Peyer's patch (tissue), 4 donors: ENCODE results near the gene CYP26A1. TPM values are rescaled to one million over a fixed set of nuclear protein-coding genes. Genes with fewer than 3 reads are reported as not detected.

ENCODE experiments used
- DNase-seq, 3 donors: peaks; one replicate each; pipeline ENCODE4 v3.0.0-alpha.2; 2017 to 2019
- H3K27ac ChIP-seq, 4 donors: fragments of 200-600 bp; sonication (generic); one replicate each; pipeline ENCODE4 v1.5.1; 2016 to 2019
- H3K27me3 ChIP-seq, 2 donors: fragments of 200-600 bp; sonication (generic); one replicate each; pipeline ENCODE4 v1.5.1; 2019
- H3K36me3 ChIP-seq, 3 donors: fragments of 200-600 bp; sonication (generic); one replicate each; pipeline ENCODE4 v1.5.1; 2016 to 2019
- H3K4me1 ChIP-seq, 4 donors: fragments of 200-600 bp; sonication (generic); one replicate each; pipeline ENCODE4 v1.5.1; 2016 to 2019
- H3K4me3 ChIP-seq, 4 donors: fragments of 200-600 bp; sonication (generic); 1 replicate in 3 of 4; 2 replicates in 1 of 4; pipeline ENCODE4 v1.5.1; 2016 to 2019; ENCODE audit warnings: mild to moderate bottlenecking in 1 of 4
- H3K9me3 ChIP-seq, 4 donors: fragments of 200-600 bp; sonication (generic); one replicate each; pipeline ENCODE4 v1.5.1; 2016 to 2019; ENCODE audit warnings: mild to moderate bottlenecking in 1 of 4
- POLR2A ChIP-seq, 2 donors: fragments of 450-650 bp; IDR thresholded peaks; one replicate each; pipeline ENCODE4 v1.5.1; 2017; ENCODE audit warnings: antibody characterized with exemption in 2 of 2, mild to moderate bottlenecking in 2 of 2, moderate library complexity in 2 of 2
- total RNA-seq, 4 donors: library from RNA; depleted of rRNA; stranded (reverse); fragments of >200 nt; gene quantifications; one replicate each; pipeline ENCODE4 v1.1.0, GENCODE V29; 2016
- TF ChIP-seq, protein P1 (sequence below), 6 experiments: fragments of 450-650 bp in 4 of 6; fragments of 200-600 bp in 2 of 6; sonication (generic) in 1 of 6; IDR thresholded peaks; one replicate each; pipeline ENCODE4 v1.5.1; 2017 to 2019; ENCODE audit warnings: antibody characterized with exemption in 6 of 6, mild to moderate bottlenecking in 3 of 6, moderate library complexity in 1 of 6

The CYP26A1 gene
- total RNA-seq, 4 donors from 2014 or later, result not detected

GRCh38 chr10:93070378-93071176, 3.1 kb upstream of the CYP26A1 start:
- TF ChIP-seq, protein P1, sequence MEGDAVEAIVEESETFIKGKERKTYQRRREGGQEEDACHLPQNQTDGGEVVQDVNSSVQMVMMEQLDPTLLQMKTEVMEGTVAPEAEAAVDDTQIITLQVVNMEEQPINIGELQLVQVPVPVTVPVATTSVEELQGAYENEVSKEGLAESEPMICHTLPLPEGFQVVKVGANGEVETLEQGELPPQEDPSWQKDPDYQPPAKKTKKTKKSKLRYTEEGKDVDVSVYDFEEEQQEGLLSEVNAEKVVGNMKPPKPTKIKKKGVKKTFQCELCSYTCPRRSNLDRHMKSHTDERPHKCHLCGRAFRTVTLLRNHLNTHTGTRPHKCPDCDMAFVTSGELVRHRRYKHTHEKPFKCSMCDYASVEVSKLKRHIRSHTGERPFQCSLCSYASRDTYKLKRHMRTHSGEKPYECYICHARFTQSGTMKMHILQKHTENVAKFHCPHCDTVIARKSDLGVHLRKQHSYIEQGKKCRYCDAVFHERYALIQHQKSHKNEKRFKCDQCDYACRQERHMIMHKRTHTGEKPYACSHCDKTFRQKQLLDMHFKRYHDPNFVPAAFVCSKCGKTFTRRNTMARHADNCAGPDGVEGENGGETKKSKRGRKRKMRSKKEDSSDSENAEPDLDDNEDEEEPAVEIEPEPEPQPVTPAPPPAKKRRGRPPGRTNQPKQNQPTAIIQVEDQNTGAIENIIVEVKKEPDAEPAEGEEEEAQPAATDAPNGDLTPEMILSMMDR (IDR thresholded peaks at IDR 0.05), result no peak
- TF ChIP-seq POLR2A (IDR thresholded peaks at IDR 0.05), result no peak
- Histone ChIP-seq H3K9me3 (no peaks in the 10 kb centered on the region), H3K27me3 (peaks cover 0 to 45% of the 10 kb centered on the region in 2 donors), H3K27ac (no peak overlapping the region), H3K4me1 (peaks cover 0 to 50% (median 16%) of the 10 kb centered on the region in 4 donors), H3K4me3 (no peak overlapping the region), H3K36me3 (no peaks in the 10 kb centered on the region)
- no peak for DNase-seq

- H3K27me3 ChIP-seq, result peaks cover 0 to 40% of the 10 kb centered on the region in 2 donors
Observed at GRCh38 chr10:93071177-93071472, 2.6 kb upstream of the CYP26A1 start.

GRCh38 chr10:93071674-93072224, 1.9 kb upstream of the CYP26A1 start:
- peaks cover 0 to 43% (median 16%) of the 10 kb centered on the region in 4 donors for H3K4me1 ChIP-seq

More at GRCh38 chr10:93071177-93071472, 2.6 kb upstream of the CYP26A1 start:
- TF ChIP-seq, protein P1 (IDR thresholded peaks at IDR 0.05), result no peak
- H3K9me3 ChIP-seq, result no peaks in the 10 kb centered on the region
- no peak overlapping the region for H3K4me3 ChIP-seq
- H3K27ac ChIP-seq, result no peak overlapping the region
- no peak for DNase-seq
- peaks cover 0 to 45% (median 16%) of the 10 kb centered on the region in 4 donors for H3K4me1 ChIP-seq
- H3K36me3 ChIP-seq, result no peaks in the 10 kb centered on the region

DNA sequence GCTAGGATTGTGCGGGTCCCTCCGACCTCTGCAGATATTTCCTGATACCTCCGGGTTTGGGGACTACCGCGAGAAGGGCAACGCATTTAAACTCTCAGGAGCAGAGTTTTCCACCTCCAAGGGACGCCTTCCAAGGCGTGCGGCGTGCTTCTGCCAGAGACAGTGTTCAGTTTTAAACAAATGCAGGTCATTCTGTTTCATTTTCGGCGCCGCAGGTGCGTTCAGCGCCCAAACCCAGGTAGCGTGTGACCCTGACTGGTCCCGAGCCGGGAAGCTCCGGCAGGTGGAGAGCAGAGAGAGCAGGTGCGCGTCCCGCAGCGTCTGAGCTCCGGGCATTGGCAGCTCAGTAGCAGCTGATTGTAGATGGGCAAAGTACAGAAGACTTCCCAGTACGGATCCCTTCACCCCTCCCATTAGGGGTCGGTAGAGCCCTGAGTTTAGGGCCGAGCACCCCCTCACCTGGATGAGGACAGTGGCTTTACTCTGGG, 1.4 kb upstream of the CYP26A1 start:
- peak overlapping the region in 3 of 4 donors; percentile 22 to 51 (median 41) for H3K4me3 ChIP-seq

More at GRCh38 chr10:93071674-93072224, 1.9 kb upstream of the CYP26A1 start:
- Histone ChIP-seq H3K27me3 (peaks cover 0 to 40% of the 10 kb centered on the region in 2 donors), H3K27ac (no peak overlapping the region), H3K9me3 (no peaks in the 10 kb centered on the region), H3K36me3 (no peaks in the 10 kb centered on the region), H3K4me3 (peak overlapping the region in 3 of 4 donors; percentile 22 to 51 (median 41))
- DNase-seq, result peak in 1 of 3 donors; percentile 52
- TF ChIP-seq POLR2A (IDR thresholded peaks at IDR 0.05), result no peak
- TF ChIP-seq, protein P1 (IDR thresholded peaks at IDR 0.05), result no peak

DNA sequence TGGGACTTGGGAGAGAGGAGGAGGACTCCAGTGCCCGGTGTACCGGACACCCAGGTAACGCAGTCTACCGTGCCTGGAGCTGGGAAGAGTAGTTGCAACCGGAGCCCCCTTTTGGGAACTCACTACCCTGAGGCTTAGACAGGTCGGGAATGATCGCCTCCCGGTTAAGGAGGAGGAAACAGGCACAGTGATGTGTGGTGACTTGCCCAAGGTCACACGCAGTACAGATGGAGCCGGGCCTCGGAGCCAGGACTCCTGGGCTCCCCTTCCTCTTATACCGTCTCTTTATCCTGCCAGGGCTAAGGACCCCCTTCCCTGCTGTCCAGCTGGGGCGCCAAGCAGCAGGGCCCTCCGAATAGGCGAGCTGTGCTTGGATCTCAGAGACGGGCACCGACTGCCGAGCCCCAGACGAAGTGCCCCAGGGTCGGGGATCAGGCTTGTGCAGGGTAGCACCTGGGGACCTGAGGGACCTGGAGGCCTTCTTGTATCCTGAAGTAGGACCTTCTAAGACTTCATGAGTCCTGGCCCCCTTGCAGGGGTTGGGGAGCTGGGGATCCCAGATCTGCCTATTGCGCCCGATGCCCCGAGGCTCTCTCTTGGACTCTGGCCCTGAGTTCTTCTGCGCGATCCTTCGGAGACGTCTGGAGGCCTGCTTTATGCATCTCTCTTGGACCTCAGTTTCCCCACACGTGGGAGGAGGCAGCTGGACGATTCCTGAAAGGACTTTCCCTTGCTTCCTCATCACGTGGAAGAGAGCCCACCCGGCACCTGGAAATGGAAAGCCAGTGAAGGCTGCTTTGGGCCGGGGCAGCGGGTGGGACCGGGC, 767 bp upstream of the CYP26A1 start:
- Histone ChIP-seq H3K4me1 (peaks cover 0 to 43% (median 16%) of the 10 kb centered on the region in 4 donors), H3K36me3 (no peaks in the 10 kb centered on the region), H3K4me3 (peak overlapping the region in 3 of 4 donors; percentile 31 to 46 (median 41)), H3K27me3 (peaks cover 0 to 40% of the 10 kb centered on the region in 2 donors), H3K27ac (no peak overlapping the region), H3K9me3 (no peaks in the 10 kb centered on the region)
- TF ChIP-seq POLR2A (IDR thresholded peaks at IDR 0.05), result no peak
- TF ChIP-seq, protein P1 (IDR thresholded peaks at IDR 0.05), result no peak
- no peak for DNase-seq

More for the DNA sequence above, 1.4 kb upstream of the CYP26A1 start:
- Histone ChIP-seq H3K36me3 (no peaks in the 10 kb centered on the region), H3K9me3 (no peaks in the 10 kb centered on the region), H3K27me3 (peaks cover 0 to 40% of the 10 kb centered on the region in 2 donors), H3K27ac (no peak overlapping the region), H3K4me1 (peaks cover 0 to 43% (median 16%) of the 10 kb centered on the region in 4 donors)
- TF ChIP-seq, protein P1 (IDR thresholded peaks at IDR 0.05), result no peak
- no peak for TF ChIP-seq POLR2A (IDR thresholded peaks at IDR 0.05)
- DNase-seq, result peak in 1 of 3 donors; percentile 51
